ENCODE results near the gene PIGT.

The PIGT gene

GRCh38 chr20:45427236-45428149, 11.6 kb downstream of the PIGT start:
- DNase-seq (ENCODE audit: low spot score), result no peak

- peak; percentile 76 for DNase-seq (ENCODE audit: low spot score)
Measured at GRCh38 chr20:45429618-45430017, 13.7 kb downstream of the PIGT start.

GRCh38 chr20:45432294-45432693, 16.4 kb downstream of the PIGT start:
- DNase-seq (ENCODE audit: low spot score), result no peak

GRCh38 chr20:45433316-45433715, 17.4 kb downstream of the PIGT start:
- peak; percentile 97 for DNase-seq (ENCODE audit: low spot score)

- no peak for DNase-seq (ENCODE audit: low spot score)
Measured at GRCh38 chr20:45433976-45434375, 18.0 kb downstream of the PIGT start.

- DNase-seq (ENCODE audit: low spot score), result peak; percentile 94
Measured at GRCh38 chr20:45436732-45437485, 21.0 kb downstream of the PIGT start.

GRCh38 chr20:45440424-45440823, 24.5 kb downstream of the PIGT start:
- no peak for DNase-seq (ENCODE audit: low spot score)

GRCh38 chr20:45440891-45441685, 25.1 kb downstream of the PIGT start:
- no peak for DNase-seq (ENCODE audit: low spot score)

- DNase-seq (ENCODE audit: low spot score), result no peak
Measured at GRCh38 chr20:45441746-45442145, 25.8 kb downstream of the PIGT start.

- DNase-seq (ENCODE audit: low spot score), result no peak
Measured at GRCh38 chr20:45444050-45444449, 28.1 kb downstream of the PIGT start.

GRCh38 chr20:45445805-45446562, 30.0 kb downstream of the PIGT start:
- DNase-seq (ENCODE audit: low spot score), result no peak

GRCh38 chr20:45448270-45448669, 32.3 kb downstream of the PIGT start:
- DNase-seq (ENCODE audit: low spot score), result no peak

- DNase-seq (ENCODE audit: low spot score), result no peak
Measured at GRCh38 chr20:45449528-45449927, 33.6 kb downstream of the PIGT start.

- peak; percentile 60 for DNase-seq (ENCODE audit: low spot score)
Measured at GRCh38 chr20:45450097-45450818, 34.3 kb downstream of the PIGT start.

- DNase-seq (ENCODE audit: low spot score), result no peak
Measured at GRCh38 chr20:45452238-45452637, 36.3 kb downstream of the PIGT start.

GRCh38 chr20:45452772-45453691, 37.1 kb downstream of the PIGT start:
- no peak for DNase-seq (ENCODE audit: low spot score)

GRCh38 chr20:45456632-45457031, 40.7 kb downstream of the PIGT start:
- DNase-seq (ENCODE audit: low spot score), result no peak

GRCh38 chr20:45459606-45460005, 43.7 kb downstream of the PIGT start:
- DNase-seq (ENCODE audit: low spot score), result no peak

- DNase-seq (ENCODE audit: low spot score), result no peak
Measured at GRCh38 chr20:45461225-45461624, 45.3 kb downstream of the PIGT start.

Data from Ammon's horn (tissue), 1 donor.